Left renal pelvis (tissue), 4 donors: ENCODE results near the gene SUPT3H. TPM values are rescaled to one million over a fixed set of nuclear protein-coding genes. Genes with fewer than 3 reads are reported as not detected.

Source experiments
- DNase-seq, 4 donors: peaks; one replicate each; pipeline ENCODE4 v3.0.0-alpha.2; 2013; ENCODE audit warnings: low read depth in 4 of 4, low spot score in 3 of 4
- polyA plus RNA-seq, 4 donors: library from polyadenylated mRNA; unstranded; fragments of 120-200 nt; gene quantifications; one replicate each; pipeline ENCODE4 v1.2.1, GENCODE V29; 2013; ENCODE audit not compliant: insufficient read length in 4 of 4

The SUPT3H gene
- polyA plus RNA-seq, 4 donors, result 18.9 to 22.5 (median 20.4) TPM

DNA sequence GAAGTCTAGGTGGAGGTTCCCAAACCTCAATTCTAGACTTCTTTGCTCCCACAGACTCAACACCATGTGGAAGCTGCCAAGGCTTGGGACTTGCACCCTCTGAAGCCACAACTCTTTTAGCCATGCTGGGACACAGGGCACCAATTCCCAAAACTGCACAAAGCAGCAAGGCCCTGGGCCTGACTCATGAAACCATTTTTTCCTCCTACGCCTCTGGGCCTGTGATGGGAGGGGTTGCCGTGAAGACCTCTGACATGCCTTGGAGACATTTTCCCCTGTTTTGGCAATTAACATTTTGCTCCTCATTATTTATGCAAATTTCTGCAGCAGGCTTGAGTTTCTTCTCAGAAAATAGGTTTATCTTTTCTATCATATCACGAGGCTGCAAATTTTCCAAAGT is 405.0 kb downstream of the SUPT3H start:
- no peak for DNase-seq

DNA sequence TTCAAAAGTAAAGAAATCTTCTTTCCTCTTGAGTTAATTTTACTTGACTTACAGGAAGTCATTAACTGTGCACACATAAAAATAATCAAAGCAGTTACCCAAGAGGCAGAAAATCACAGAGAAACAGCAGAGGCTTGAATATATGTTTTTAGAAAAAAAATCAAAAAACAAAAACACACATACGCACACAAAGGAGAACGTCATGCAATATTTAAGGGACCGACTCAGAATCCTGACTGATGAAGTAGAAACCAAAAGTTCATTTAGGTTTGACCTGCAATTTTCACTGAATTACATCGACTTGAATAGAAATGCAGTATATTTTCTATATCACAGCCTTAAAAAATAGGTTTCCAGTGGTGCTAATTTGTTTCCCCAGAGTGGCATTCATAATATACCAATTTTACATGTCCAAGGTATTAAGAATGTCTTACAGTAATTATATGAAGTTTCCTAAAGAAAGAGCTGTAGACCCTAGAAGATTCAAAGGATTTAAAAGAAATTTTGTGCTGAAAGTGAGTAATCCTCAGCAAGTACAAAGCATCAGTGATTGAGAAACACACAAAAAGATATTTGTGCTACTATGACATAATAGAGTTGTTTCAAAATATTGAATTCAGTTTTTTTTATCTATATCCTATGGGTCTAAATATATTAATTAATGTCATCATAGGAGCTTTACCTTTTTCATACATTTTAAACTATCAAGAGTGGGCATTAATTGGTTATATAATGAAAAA is 408.1 kb downstream of the SUPT3H start:
- no peak for DNase-seq

DNA sequence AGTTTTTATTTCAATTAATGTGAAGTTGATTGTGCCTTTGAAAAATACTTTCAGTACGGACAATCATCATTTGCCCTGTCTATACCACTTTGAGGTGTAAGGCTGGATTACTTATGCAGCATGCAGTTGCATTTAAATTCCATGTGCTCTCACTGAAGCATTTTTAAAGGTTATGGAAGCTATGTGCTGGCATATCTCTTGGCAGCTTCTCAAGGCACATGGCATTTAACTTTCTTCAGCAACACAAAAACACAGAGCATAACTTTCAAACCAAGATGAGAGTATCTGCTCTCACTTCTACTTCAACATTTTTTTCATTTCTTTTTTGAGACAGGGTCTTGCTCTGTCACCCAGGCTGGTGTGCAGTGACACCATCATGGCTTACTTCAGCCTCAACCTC is 410.3 kb downstream of the SUPT3H start:
- no peak for DNase-seq

DNA sequence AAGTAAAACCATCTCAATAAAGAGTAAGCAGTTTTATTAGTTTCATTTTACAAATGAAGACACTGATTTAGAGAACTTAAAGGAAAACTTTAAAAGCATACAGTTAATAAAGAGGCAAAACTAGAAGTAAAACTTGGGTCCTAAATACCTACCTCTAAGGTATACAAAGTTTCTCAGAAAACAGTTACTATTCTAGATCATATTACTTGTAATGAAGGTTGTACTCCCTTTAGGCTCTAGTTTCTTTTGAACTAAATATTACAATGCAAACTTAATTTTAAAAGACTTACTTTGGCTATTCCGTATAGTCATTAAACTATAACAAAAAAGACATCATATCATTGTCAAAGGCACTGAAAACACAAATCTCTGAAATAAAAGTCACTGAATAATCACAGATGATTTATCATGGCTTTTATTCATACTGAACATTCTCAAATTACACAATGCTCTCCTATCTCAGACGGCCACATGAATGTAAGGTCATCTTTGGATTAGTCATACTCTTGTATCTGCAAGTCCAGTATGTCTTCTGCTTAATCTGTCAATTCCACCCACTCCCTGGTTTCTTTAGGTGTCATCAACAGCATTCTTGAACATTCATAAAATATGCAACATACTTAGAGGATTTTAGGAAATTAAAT is 411.2 kb downstream of the SUPT3H start:
- DNase-seq, result no peak

DNA sequence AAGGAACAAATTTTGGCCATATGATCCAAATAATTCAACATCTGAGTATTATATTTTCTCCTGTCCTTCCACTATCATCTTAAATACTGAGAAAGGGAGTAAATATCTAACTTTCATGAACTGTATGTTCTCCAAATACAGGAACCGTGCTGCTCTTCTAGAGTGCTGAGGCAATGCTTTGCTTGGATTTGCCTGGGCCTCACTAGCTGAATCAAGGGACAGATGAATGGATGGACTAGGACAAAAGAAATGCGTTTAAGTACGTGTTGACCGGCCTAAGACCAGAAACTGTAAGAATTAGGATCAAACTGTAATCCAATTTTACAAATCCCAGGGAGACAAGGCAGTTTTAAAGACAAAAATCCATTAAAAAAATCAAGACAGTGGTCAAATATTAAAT is 412.0 kb downstream of the SUPT3H start:
- no peak for DNase-seq

DNA sequence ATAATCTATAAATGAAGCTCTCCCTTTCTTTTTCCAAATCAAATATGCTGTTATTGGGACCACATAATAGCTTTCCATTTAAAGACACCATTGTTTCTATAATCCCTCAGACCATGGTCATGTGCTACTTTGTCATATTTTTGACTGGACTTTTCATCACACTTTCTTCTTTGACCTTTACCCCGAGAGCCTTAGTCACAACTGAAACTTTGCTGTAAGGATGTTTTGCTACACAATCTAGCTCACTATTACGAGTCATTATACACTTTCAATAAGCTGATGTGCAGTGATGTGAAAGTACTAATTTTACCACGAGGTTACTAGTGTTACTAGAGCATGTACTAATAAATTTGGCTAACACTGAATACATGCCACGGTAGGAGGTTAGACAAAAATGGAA is 416.8 kb downstream of the SUPT3H start:
- DNase-seq, result no peak

DNA sequence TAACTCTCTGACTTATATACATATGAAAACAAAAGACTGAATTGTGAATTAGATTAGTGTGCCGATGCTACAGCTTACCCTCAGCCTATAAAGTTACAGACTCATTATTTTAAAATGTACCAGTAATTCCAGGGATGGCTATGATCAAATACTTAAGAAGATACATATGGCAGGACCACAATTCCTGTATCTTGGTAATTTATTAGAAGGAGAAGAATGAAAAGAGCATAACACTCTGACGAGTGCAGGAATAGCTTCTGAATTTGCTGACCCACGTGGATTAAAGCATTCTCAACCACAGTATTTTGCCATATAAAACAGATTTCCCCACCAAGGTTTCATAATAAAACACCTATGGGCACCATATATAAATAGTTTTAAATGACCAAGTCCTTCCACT is 418.1 kb downstream of the SUPT3H start:
- DNase-seq, result no peak

DNA sequence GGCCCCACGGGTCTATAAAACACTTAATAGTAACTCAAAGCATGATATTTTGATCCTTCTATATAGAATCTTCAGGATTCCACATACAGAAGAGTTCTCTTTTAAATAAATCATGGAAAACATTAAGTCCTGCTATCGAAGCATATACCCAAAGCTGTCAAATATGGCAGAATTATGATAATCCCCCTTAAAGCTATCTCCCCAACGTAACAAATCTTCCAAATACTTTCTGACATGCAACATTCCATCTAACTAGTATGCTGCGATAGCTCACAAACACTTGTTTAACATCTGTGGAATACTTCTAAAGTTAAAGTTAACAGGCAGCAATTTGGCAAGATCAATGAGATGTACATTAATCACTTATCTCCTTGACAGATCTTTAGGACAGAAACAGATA is 420.6 kb downstream of the SUPT3H start:
- DNase-seq, result no peak

DNA sequence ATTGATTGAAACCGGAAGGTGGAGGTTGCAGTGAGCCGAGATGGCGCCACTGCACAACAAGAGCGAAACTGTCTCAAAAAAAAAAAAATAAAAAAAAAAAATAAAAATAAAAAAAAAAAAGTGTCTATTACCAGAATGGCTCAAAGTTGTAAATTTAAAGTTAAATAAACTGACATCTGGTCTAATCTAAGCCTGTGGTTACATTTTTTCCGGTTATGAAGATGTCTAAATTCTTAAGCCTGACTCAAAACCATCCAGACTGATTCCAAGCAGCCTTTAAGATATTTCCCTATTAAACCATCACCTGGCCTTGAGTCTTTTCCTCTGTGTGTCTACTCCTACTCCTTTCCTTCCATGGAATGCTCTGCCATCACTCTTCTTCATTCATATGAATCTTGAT is 421.3 kb downstream of the SUPT3H start:
- DNase-seq, result no peak

DNA sequence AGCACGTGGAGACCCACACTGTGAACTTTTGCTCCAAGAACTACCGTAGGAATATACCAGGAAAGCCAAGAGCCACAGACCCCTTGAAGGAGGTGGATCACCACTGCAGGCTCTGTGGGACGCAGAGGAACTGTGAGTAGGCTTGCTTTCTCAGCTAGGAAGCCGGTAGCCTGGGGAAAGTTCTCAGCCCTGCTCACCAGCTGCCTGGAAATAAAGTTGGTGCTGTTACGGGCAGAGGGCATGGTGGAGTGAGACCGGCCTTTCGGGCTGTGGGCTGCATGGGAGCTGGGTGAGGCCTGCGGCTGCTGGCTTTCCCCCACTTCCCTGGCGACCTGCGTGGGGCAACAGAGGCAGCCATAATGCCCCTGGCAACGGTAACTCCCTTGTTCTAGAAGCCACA is 422.6 kb downstream of the SUPT3H start:
- no peak for DNase-seq

DNA sequence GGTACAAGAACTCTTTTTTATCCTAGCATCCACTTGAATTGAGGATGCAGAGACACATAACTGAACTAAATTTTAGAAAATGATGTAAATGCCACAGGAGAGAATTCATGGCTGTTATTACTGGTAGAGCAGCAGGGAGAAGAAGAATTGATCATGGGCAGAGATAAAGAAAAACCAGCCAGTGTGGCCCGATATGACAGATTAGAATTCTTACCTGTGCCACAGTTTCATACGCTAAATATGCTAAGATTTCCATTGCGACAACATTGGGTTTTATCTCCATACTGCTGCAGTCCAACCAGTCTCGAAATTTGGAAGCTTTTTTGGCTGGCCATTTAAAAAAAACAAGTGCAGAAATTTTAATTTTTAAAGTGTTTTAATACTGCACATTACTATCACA is 423.5 kb downstream of the SUPT3H start:
- DNase-seq, result no peak

DNA sequence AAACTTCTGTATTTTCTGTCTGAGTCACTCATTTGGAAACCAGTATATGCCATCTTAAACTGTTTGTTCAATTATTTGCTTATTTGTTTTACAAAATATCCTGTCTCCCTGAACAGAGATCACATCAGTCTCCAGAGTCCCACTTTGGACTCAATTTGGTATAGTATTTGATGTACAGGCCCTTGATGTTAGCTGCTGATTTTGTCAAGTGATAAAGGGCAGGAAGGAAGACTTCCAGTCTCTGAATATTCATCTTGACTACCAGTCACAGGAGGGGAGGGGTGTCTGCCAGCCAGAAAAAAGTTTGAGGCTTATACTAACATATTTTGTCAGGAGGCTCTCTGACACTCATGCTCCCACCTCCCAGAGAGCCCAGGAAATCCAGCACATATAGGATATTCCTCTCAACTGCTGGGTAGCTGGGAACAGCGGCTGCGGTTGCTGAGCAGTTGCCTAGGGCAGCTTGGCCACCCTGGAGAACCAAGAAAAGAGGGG is 426.4 kb downstream of the SUPT3H start:
- DNase-seq, result no peak

DNA sequence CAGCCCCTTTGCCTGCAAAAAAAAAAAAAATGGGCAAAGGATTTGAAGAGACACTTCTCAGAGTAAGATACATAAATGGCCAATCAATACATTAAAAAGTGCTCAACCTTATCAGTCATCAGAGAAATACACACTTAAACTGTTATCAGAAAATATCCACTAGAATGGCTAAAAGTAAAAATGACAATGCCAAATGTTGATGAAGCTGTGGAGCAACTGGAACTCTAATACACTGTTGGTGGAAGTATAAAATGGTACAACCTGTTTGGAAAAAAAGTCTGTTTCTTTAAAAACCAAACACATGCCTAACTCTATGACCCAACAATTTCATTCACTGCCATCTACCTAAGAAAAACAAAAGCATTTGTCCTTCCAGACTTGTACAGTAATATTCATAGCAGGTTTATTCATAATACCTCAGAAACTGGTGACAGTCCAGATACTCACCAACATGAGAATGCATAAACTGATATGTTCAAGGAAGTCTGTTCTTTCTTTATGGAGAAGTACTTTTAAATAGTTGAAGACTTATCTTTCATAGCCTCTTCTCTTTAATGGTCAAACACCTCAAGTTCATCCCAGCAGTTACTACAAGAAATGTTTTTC is 428.0 kb downstream of the SUPT3H start:
- DNase-seq, result no peak

DNA sequence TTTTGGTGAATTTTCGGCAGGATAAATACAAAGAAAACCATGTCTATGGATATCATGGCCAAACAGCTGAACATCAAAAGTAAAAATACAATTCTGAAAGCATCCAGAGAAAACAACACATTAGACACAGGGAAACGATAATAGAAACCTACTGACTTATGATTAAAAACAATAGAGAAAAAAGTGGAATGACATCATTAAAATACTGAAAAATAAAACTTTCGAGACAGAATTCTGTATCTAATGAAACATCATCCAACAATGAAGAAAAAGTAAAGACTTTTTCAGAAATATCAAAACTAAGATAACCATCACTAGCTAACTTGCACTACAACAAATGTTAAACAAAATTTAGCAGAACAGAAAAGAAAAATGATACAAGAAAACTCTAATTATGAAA is 434.2 kb downstream of the SUPT3H start:
- no peak for DNase-seq

DNA sequence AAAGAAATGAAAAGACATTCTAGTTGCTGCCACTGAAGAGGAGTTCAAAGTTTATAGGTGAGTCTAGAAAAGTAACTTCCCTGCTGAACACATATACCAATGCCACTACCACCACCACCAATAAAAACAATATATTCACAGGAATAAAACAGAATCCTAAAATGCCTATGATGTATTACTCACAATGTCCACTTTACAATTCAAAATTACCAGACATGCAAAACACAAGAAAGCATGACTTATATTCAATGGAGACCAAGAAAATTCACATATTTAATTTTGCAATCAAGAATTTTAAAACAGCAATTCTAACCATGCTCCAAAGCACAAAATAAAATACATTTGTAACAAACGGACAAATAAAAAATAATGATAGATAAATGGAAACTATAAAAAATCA is 434.9 kb downstream of the SUPT3H start:
- DNase-seq, result no peak

DNA sequence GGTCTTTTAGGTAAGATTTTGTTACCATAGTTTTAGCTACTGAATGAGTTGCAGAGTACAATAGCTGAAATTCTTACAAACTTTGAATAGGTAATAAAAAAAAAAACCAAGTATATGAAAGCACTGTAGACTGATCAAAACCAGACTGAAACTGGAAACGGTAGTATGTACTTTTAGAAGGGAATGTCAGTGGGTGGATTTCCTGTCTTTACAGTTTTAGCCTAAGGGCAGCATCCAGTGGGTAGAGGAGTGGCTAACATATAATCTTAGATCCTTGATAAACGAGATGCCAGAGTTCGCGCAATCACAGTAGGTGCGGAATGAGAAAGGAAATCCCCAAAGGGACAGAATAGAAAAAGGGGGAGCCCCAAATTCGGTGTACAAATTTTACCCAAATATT is 435.5 kb downstream of the SUPT3H start:
- no peak for DNase-seq

DNA sequence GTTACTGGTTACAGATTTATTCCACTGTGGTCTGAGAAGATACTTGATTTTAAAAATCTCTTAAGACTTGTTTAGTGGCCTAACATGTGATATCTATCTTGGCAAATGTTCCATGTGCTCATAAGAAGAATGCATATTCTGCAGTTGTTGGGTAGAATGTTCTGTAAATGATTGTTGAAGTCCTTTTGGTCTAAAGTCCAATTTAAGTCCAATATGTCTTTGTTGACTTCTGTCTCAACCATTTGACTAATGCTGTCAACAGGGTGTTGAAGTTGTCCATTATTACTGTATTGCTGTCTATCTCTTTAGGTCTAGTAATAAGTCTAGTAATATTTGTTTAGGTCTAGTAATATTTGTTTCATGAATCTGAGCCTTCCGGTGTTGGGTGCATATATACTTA is 437.4 kb downstream of the SUPT3H start:
- no peak for DNase-seq

DNA sequence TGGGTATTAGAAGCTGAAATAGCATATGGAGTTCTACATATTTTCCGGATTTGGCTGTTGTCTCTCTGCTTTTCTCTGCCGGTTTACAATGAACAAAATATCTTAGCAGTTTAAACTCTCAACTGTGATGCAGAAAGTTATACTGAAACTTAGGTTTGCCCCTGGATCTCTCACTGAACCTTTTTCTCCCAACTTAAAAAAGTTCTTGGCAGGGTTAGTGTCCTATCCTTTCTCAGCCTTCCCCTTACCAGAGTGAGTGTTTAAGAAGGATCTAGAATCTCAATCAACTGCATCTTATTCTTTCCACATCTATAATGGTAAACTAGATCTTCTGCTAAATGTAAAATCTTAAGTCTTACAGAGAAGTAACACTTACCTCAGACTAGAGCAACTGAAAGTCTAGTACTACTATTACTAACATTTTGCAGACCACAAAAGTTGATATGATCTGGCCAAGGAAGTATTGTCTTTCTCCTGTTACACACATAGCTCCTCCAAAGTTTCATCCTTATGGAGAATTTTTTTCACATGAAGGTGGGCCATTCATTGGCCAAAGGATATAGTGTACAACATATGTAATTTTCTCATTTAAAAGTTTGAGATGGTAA is 441.9 kb downstream of the SUPT3H start:
- no peak for DNase-seq

DNA sequence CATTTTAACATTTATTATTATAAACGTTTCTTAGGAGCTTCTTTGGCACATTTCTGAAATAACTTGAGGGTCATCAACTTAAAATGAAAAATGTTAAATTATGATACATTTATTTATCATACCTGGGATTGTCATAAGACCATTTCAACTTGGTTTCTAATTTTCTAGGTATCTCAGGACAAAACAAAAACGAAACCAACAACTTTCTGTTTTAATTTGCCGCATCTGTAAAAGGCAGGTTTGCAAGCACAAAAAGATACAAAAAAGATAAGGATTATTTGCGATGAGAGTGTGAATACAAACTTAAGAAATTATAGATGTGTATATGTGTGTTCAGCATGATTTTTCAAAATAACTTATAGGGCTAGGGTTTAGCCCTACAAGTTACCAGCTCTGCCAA is 444.6 kb downstream of the SUPT3H start:
- no peak for DNase-seq

DNA sequence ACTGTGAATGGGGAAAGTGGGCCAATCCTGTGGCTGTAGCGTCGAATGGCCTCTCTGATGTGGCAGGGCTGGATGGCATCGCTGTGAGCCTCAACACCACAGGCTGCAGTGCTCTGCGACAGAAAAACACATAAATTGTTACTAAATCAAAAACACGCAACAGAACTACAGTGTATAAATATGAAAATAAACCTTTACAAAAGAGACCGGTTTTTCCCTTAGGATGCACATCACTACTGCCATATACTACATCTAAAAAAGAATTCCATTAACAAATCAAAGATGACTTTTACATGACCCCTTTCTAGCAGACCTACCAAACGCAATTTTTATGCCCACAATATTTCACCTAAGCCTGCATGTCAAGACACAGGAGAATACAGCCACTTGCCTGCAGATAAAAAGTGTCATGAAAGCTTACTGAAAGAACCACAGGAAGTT is 445.1 kb downstream of the SUPT3H start:
- DNase-seq, result no peak

DNA sequence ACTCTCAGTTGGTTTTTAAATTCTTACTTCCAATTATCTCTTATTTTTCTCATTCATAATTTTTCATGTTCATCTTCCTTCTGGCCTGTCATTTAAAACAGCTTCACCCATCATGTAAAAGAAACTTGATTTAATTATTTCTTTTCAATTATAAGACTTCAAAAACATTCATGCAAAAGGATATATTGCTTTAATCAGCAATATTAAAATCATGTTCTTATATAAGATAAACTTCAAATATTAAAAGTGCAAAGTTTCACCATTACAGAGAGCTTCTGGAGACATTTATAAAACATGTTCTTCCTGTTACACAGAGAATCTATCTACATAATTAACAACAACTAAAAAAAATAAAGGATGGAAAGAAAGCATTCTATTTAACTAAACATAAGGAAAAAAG is 446.3 kb downstream of the SUPT3H start:
- no peak for DNase-seq

DNA sequence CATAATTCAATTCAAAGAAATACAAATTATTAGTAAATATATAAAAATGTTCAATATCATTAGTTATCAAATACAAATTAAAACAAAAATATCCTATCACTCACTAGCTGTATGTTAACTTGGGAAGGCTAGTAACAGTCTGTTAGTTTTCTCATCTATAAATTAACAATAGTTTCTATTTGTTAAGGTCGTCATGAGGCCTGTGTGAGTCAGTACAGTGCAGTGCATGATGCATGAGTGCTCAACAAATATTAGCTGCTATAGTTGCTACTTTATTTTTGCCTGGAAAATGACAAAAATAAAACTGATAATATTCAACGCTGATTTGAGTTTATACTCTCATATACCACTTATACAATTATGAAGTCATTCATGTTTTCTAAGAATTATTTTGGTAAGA is 451.2 kb downstream of the SUPT3H start:
- DNase-seq, result no peak
